Activated CD4-positive, CD25-positive, alpha-beta regulatory T cell treated with anti-CD3 and anti-CD28 coated beads, Interleukin-2, amount 50 U/mL, for 72 hours (primary cell): Measurements from ENCODE around the gene PNLIPRP1.

Source experiments
- DNase-seq: peaks from one replicate; pipeline ENCODE4 v3.0.0; 2021

The PNLIPRP1 gene

GRCh38 chr10:116590590-116591444, at the start of gene PNLIPRP1:
Gene PNLIPRP1 (plus strand): TSS chr10:116590959. CDS start chr10:116591130, 171 bp downstream.
- no peak for DNase-seq

- no peak for DNase-seq
These were observed 48.6 kb upstream of the PNLIPRP1 start for GRCh38 chr10:116542007-116542677.

- no peak for DNase-seq
These were observed 45.6 kb upstream of the PNLIPRP1 start for GRCh38 chr10:116545122-116545521.

GRCh38 chr10:116545756-116546155, 45.0 kb upstream of the PNLIPRP1 start, which contains the start of gene PNLIP:
Gene PNLIP (plus strand): TSS chr10:116545931. CDS start chr10:116546093, 162 bp downstream.
- DNase-seq: no peak

GRCh38 chr10:116548301-116548700, 42.5 kb upstream of the PNLIPRP1 start:
- no peak for DNase-seq

- no peak for DNase-seq
These were observed 37.3 kb upstream of the PNLIPRP1 start for GRCh38 chr10:116553378-116553980.

GRCh38 chr10:116554628-116555027, 36.1 kb upstream of the PNLIPRP1 start:
- no peak for DNase-seq

- DNase-seq: no peak
These were observed 34.9 kb upstream of the PNLIPRP1 start for GRCh38 chr10:116555880-116556279.

- DNase-seq: no peak
These were observed 33.4 kb upstream of the PNLIPRP1 start for GRCh38 chr10:116557305-116557880.

- DNase-seq: no peak
These were observed 25.2 kb upstream of the PNLIPRP1 start for GRCh38 chr10:116565534-116565933.

GRCh38 chr10:116566932-116567331, 23.8 kb upstream of the PNLIPRP1 start:
- DNase-seq: no peak

GRCh38 chr10:116567335-116567734, 23.4 kb upstream of the PNLIPRP1 start:
- no peak for DNase-seq

- DNase-seq: no peak
These were observed 16.0 kb upstream of the PNLIPRP1 start for GRCh38 chr10:116574797-116575196.

GRCh38 chr10:116587878-116588591, 2.7 kb upstream of the PNLIPRP1 start:
- no peak for DNase-seq

- no peak for DNase-seq
These were observed 1.8 kb upstream of the PNLIPRP1 start for GRCh38 chr10:116588995-116589394.

GRCh38 chr10:116589926-116590325, 833 bp upstream of the PNLIPRP1 start:
- no peak for DNase-seq

- DNase-seq: no peak
These were observed 2.5 kb downstream of the PNLIPRP1 start for GRCh38 chr10:116593139-116593740.

- DNase-seq: no peak
These were observed 3.8 kb downstream of the PNLIPRP1 start for GRCh38 chr10:116594525-116595035.

GRCh38 chr10:116596062-116596461, 5.3 kb downstream of the PNLIPRP1 start:
- DNase-seq: no peak

- no peak for DNase-seq
These were observed 6.8 kb downstream of the PNLIPRP1 start for GRCh38 chr10:116597543-116597942.

GRCh38 chr10:116598329-116598728, 7.6 kb downstream of the PNLIPRP1 start:
- DNase-seq: no peak

- no peak for DNase-seq
These were observed 9.2 kb downstream of the PNLIPRP1 start for GRCh38 chr10:116599991-116600390.
